OCI-LY1 (cell line): ENCODE results near the gene SMIM14.
"Not testable (repeated sequence)": the region's sequence is repeated elsewhere in the genome, so short reads cannot be mapped to it uniquely, and the experiment has no call there.

Source experiments
- H2AFZ ChIP-seq: fragments of 200-600 bp; sonication (generic), shearing (Covaris generic); 2 replicates; pipeline ENCODE4 v1.6.0; 2014; ENCODE audit warnings: antibody characterized with exemption, mild to moderate bottlenecking, low read length
- H3F3A ChIP-seq: fragments of 200-600 bp; sonication (generic), shearing (Covaris generic); 2 replicates; pipeline ENCODE4 v1.6.0; 2014; ENCODE audit warnings: mild to moderate bottlenecking, antibody characterized with exemption, low read length, moderate library complexity; ENCODE audit not compliant: insufficient read depth
- H3K27ac ChIP-seq: fragments of 200-600 bp; sonication (generic); 2 replicates; pipeline ENCODE4 v1.5.1; 2014; ENCODE audit warnings: low read length, mixed run types, mild to moderate bottlenecking, low read depth; ENCODE audit not compliant: poor library complexity, severe bottlenecking
- H3K27me3 ChIP-seq: fragments of 200-600 bp; sonication (generic); 2 replicates; pipeline ENCODE4 v1.6.0; 2014; ENCODE audit warnings: antibody characterized with exemption, mild to moderate bottlenecking, low read length, moderate library complexity; ENCODE audit not compliant: insufficient read depth
- H3K36me3 ChIP-seq: fragments of 200-600 bp; sonication (generic); 2 replicates; pipeline ENCODE4 v1.6.1; 2014; ENCODE audit warnings: mild to moderate bottlenecking, antibody characterized with exemption, low read length, moderate library complexity, mixed read lengths; ENCODE audit not compliant: insufficient read depth
- H3K4me1 ChIP-seq: fragments of 200-600 bp; sonication (generic); 2 replicates; pipeline ENCODE4 v1.5.1; 2014; ENCODE audit warnings: mild to moderate bottlenecking, low read length, moderate library complexity; ENCODE audit not compliant: insufficient read depth, severe bottlenecking
- H3K4me2 ChIP-seq: fragments of 200-600 bp; sonication (generic), shearing (Covaris generic); 2 replicates; pipeline ENCODE4 v1.6.1; 2014; ENCODE audit warnings: low read length
- H3K4me3 ChIP-seq: fragments of 200-600 bp; sonication (generic); 2 replicates; pipeline ENCODE4 v1.5.1; 2014; ENCODE audit warnings: low read length, low read depth, mild to moderate bottlenecking, mixed read lengths; ENCODE audit not compliant: poor library complexity, severe bottlenecking
- H3K79me2 ChIP-seq: fragments of 200-600 bp; shearing (Covaris generic); 2 replicates; pipeline ENCODE4 v1.6.1; 2016; ENCODE audit warnings: mixed run types, low read length, mixed read lengths; ENCODE audit not compliant: insufficient read depth
- H3K9ac ChIP-seq: fragments of 200-600 bp; sonication (generic), shearing (Covaris generic); 2 replicates; pipeline ENCODE4 v1.6.1; 2014; ENCODE audit warnings: mild to moderate bottlenecking, low read length, mixed read lengths
- H3K9me2 ChIP-seq: fragments of 200-600 bp; sonication (generic), shearing (Covaris generic); 2 replicates; pipeline ENCODE4 v1.6.1; 2014; ENCODE audit warnings: low read depth, mild to moderate bottlenecking, low read length, mixed read lengths
- H3K9me3 ChIP-seq: fragments of 200-600 bp; shearing (Covaris generic); 2 replicates; pipeline ENCODE4 v1.6.1; 2014; ENCODE audit warnings: low read length, mixed read lengths
- H4K20me1 ChIP-seq: fragments of 200-600 bp; sonication (generic), shearing (Covaris generic); 2 replicates; pipeline ENCODE4 v1.6.0; 2016; ENCODE audit warnings: mild to moderate bottlenecking, low read length; ENCODE audit not compliant: insufficient read depth
- CTCF ChIP-seq: fragments of 200-600 bp; sonication (generic), shearing (Covaris generic); IDR thresholded peaks from 2 replicates; pipeline ENCODE4 v1.5.1; 2017; ENCODE audit warnings: mild to moderate bottlenecking, antibody characterized with exemption, low read length, moderate library complexity, mixed read lengths
- EZH2 ChIP-seq: fragments of 200-600 bp; sonication (generic), shearing (Covaris generic); IDR thresholded peaks from 2 replicates; pipeline ENCODE4 v1.8.0; 2017; ENCODE audit warnings: borderline replicate concordance, mixed run types, mild to moderate bottlenecking, antibody characterized with exemption, low read length, moderate library complexity, mixed read lengths

The SMIM14 gene

GRCh38 chr4:39504538-39504937 is 134.1 kb downstream of the SMIM14 start:
- Histone ChIP-seq H2AFZ (no peak overlapping the region), H3K9me2 (no peaks in the 10 kb centered on the region), H3F3A (no peaks in the 10 kb centered on the region), H3K36me3 (peaks cover 80% of the 10 kb centered on the region), H3K27ac (no peak overlapping the region), H3K4me1 (no peaks in the 10 kb centered on the region), H4K20me1 (no peaks in the 10 kb centered on the region), H3K79me2 (no peaks in the 10 kb centered on the region), H3K27me3 (no peaks in the 10 kb centered on the region), H3K4me2 (no peak overlapping the region), H3K9me3 (no peaks in the 10 kb centered on the region), H3K4me3 (no peak overlapping the region), H3K9ac (no peak overlapping the region)
- TF ChIP-seq EZH2 (no peak), CTCF (no peak)

GRCh38 chr4:39502664-39503035 is 136.0 kb downstream of the SMIM14 start:
- not testable (repeated sequence) for H3K27ac ChIP-seq, H3K79me2 ChIP-seq, H3K4me3 ChIP-seq, H3K27me3 ChIP-seq, H3K9me2 ChIP-seq, H3K4me2 ChIP-seq, H3K4me1 ChIP-seq, H3F3A ChIP-seq, H4K20me1 ChIP-seq, H3K9me3 ChIP-seq, H2AFZ ChIP-seq, H3K9ac ChIP-seq
- H3K36me3 ChIP-seq, result peaks cover 74% of the 10 kb centered on the region

- Histone ChIP-seq H3K27me3 (no peaks in the 10 kb centered on the region), H3K4me3 (no peak overlapping the region), H3K36me3 (peaks cover 68% of the 10 kb centered on the region), H3K27ac (no peak overlapping the region), H3K9ac (no peak overlapping the region), H3K79me2 (no peaks in the 10 kb centered on the region), H3K9me3 (no peaks in the 10 kb centered on the region), H3K4me1 (no peaks in the 10 kb centered on the region), H3K9me2 (no peaks in the 10 kb centered on the region), H4K20me1 (no peaks in the 10 kb centered on the region), H2AFZ (no peak overlapping the region), H3F3A (no peaks in the 10 kb centered on the region), H3K4me2 (no peak overlapping the region)
- no peak for TF ChIP-seq EZH2
- no peak for TF ChIP-seq CTCF
These were observed 136.5 kb downstream of the SMIM14 start for GRCh38 chr4:39502019-39502663.

- Histone ChIP-seq H3K27me3 (no peaks in the 10 kb centered on the region), H3K4me1 (no peaks in the 10 kb centered on the region), H4K20me1 (no peaks in the 10 kb centered on the region), H3F3A (no peaks in the 10 kb centered on the region), H3K79me2 (no peaks in the 10 kb centered on the region), H3K9me2 (no peaks in the 10 kb centered on the region), H3K4me3 (no peak overlapping the region), H3K4me2 (no peak overlapping the region), H3K9ac (no peak overlapping the region), H3K36me3 (peaks cover 37% of the 10 kb centered on the region), H2AFZ (no peak overlapping the region), H3K27ac (no peak overlapping the region), H3K9me3 (no peaks in the 10 kb centered on the region)
- TF ChIP-seq EZH2 (no peak), CTCF (no peak)
These were observed 140.0 kb downstream of the SMIM14 start for GRCh38 chr4:39498727-39499020.
